Epithelial cell of esophagus (primary cell): ENCODE data around the gene SURF2.

Source experiments
- DNase-seq: peaks from one replicate; pipeline ENCODE4 v3.0.0; 2010; ENCODE audit warnings: low read depth
- H3K4me3 ChIP-seq: 2 replicates; pipeline ENCODE4 v1.5.1; 2011; ENCODE audit warnings: mild to moderate bottlenecking, low read length, control low read depth
- TF ChIP-seq, protein P1 (sequence below): IDR thresholded peaks from 2 replicates; pipeline ENCODE4 v1.5.1; 2011; ENCODE audit warnings: low read depth, mild to moderate bottlenecking, low read length, control low read depth, inconsistent platforms; ENCODE audit not compliant: insufficient read depth; ENCODE audit errors: missing control alignments

The SURF2 gene

DNA sequence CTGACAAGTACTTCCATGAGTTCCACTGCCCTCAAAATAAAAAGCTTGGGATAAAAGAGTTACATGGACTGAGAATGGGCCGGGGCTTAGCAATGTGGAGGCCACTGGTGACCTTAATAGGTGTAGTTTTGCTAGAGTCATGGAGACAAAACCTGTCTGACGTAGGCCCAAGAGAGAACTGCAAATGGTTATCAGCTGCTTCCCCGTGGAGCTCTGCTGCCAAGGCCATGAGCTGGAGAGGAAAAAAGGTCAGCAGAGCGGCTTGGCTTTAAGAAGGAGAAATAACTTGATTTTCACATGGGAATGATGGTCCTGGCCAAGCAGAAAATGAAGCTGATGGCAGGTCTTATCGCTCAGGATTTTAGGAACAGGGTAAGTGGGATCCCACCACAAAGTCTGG is 16.7 kb upstream of the SURF2 start:
- DNase-seq: no peak
- H3K4me3 ChIP-seq: no peak overlapping the region
- TF ChIP-seq, protein P1, sequence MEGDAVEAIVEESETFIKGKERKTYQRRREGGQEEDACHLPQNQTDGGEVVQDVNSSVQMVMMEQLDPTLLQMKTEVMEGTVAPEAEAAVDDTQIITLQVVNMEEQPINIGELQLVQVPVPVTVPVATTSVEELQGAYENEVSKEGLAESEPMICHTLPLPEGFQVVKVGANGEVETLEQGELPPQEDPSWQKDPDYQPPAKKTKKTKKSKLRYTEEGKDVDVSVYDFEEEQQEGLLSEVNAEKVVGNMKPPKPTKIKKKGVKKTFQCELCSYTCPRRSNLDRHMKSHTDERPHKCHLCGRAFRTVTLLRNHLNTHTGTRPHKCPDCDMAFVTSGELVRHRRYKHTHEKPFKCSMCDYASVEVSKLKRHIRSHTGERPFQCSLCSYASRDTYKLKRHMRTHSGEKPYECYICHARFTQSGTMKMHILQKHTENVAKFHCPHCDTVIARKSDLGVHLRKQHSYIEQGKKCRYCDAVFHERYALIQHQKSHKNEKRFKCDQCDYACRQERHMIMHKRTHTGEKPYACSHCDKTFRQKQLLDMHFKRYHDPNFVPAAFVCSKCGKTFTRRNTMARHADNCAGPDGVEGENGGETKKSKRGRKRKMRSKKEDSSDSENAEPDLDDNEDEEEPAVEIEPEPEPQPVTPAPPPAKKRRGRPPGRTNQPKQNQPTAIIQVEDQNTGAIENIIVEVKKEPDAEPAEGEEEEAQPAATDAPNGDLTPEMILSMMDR: no peak

GRCh38 chr9:133340256-133340655 is 16.1 kb upstream of the SURF2 start:
- no peak for DNase-seq
- H3K4me3 ChIP-seq: no peak overlapping the region
- TF ChIP-seq, protein P1: no peak

DNA sequence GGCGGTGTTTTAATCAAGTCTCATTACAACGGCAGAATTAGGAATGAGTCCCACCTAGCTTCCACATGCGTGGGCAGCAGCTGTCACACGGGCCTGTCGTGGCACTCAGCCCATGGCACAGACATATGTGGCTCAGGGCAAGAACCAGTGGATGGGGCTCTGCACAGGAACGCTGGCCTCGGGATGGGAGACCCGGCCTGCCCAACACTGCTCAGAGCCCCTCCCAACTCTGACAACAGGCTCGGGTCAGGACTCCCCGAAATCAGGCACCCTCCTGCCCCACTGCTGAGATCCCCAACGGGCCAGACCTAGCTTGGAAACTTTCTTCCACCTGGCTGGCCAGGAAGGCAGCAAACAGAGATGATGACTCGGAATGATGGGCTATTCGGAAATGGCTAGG is 15.4 kb upstream of the SURF2 start:
- H3K4me3 ChIP-seq: no peak overlapping the region
- TF ChIP-seq, protein P1: no peak
- DNase-seq: no peak

DNA sequence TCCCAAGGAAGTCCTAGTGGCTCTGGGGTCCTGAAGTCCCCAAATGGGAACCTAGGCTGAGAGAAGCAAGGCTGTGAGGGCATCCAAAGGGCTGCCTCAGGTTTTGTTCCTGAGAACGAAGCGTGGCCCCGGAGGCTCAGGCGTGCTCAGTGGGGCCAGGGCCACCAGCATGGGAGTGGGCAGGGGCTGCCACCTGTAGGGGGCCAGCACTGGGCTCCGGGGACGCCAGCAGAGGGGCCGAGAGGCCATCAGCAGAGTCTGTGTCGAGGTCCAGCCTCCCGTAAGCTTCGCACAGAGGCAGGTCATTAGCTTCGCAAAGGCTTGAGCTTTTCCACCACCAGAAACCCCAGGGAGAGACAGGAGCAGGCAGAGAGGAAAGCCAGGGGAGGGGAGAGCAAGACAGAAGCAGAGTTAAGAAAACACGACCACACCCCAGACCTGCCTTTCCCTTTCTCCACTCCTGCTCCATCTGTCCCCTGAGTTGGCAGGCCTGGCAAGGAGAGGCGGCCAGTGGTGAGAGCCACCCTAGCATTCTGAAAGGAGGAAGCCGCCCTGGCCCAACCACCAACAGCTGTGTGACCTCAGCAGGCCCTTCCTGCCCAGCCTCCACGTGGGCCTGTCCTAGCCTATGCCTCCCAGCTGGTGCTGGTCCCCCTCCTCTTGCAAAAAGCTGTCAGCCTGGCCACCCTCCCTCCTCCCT is 14.8 kb upstream of the SURF2 start:
- DNase-seq: no peak
- H3K4me3 ChIP-seq: no peak overlapping the region
- TF ChIP-seq, protein P1: no peak

DNA sequence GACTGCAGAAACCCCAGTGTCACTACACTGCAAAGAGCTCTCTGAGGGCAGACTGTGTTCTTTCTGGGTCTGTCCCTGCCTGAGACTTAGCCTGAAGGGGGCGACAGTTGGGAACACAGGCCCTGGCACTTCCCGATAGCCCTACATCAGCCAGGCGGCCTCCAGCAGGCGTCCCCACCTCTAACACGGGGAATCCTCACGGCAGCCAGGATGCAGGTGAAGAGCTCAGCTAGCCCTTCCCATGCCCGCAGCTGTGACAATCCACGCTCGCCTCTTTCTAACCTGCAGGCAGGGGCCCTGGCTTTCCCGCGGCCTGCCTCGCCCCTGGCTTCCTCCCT is 14.3 kb upstream of the SURF2 start:
- TF ChIP-seq, protein P1: peak; percentile 20
- H3K4me3 ChIP-seq: no peak overlapping the region
- DNase-seq: no peak

DNA sequence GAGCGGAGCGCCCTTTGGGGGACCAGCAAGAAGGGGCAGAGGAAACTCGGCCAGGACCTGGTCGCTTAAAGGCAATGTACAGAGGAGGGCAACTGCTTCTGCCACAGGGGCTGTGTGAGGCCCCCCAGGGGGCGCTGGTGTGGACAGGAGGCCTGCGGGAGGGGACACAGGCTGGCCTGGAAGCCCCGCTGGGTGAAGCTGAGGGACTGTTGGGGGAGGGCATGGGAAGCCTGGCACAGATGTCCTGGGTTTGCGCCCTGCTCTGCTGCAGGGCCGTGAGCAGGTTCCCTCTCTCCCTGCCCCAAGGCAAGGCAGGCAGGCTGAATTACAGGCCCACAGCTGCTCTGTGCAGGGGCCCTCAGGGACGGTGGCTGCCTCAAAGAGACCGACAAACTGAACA is 13.8 kb upstream of the SURF2 start:
- DNase-seq: no peak
- H3K4me3 ChIP-seq: no peak overlapping the region
- TF ChIP-seq, protein P1: no peak

DNA sequence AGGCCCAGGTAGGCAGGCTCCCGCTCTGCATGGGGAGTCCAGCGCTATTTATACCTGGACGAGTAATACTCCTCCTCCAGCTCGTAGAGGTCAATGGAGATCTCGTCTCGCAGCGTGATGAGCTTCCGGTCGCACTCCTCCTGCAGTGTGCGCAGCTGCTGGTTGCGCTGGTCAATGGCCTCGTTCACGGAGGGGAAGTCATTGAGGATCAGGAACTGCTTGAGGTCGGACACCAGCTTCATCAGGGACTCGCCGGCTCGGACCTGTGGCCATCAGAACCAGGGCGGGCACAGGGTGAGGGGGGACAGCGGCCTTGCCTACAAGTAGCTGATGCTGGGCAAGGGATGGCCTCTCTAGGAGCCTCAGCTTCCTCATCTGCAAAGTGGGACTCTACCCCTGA is 12.3 kb upstream of the SURF2 start:
- H3K4me3 ChIP-seq: no peak overlapping the region
- no peak for DNase-seq
- TF ChIP-seq, protein P1: no peak
